ENCODE measurements around the gene FGF14. TPM values are rescaled to one million over a fixed set of nuclear protein-coding genes. Genes with fewer than 3 reads are reported as not detected.

Gene FGF14
- total RNA-seq, 1 donor from 2014 or later: 2.0 TPM

- TF ChIP-seq, protein P1, sequence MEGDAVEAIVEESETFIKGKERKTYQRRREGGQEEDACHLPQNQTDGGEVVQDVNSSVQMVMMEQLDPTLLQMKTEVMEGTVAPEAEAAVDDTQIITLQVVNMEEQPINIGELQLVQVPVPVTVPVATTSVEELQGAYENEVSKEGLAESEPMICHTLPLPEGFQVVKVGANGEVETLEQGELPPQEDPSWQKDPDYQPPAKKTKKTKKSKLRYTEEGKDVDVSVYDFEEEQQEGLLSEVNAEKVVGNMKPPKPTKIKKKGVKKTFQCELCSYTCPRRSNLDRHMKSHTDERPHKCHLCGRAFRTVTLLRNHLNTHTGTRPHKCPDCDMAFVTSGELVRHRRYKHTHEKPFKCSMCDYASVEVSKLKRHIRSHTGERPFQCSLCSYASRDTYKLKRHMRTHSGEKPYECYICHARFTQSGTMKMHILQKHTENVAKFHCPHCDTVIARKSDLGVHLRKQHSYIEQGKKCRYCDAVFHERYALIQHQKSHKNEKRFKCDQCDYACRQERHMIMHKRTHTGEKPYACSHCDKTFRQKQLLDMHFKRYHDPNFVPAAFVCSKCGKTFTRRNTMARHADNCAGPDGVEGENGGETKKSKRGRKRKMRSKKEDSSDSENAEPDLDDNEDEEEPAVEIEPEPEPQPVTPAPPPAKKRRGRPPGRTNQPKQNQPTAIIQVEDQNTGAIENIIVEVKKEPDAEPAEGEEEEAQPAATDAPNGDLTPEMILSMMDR (IDR thresholded peaks at IDR 0.05): no peak
- intact Hi-C loops (cut with DNase I): no loop called here
- Histone ChIP-seq H3K27ac (no peak overlapping the region), H3K4me3 (no peak overlapping the region), H3K4me1 (no peaks in the 10 kb centered on the region), H3K9me3 (no peaks in the 10 kb centered on the region), H3K36me3 (no peaks in the 10 kb centered on the region), H3K27me3 (no peaks in the 10 kb centered on the region)
- ATAC-seq (no peak), DNase-seq (no peak)
Observed at GRCh38 chr13:101707659-101708058, 694.2 kb downstream of the FGF14 start.

DNA sequence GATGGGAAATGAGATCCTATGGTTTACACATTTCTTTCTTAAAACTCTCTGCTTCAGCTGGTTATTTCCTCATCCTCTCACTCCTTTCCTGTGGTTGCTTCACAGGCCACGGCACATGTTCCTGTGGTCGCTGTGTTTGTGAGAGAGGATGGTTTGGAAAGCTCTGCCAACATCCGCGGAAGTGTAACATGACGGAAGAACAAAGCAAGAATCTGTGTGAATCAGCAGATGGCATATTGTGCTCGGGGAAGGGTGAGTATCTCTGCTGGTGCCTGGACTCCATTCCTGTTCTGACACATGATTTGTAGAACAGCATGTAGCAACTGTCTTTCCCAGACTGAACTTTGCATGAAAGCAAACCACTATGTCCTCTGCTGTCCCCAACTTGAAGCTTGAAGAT lies 695.2 kb downstream of the FGF14 start:
- Histone ChIP-seq H3K36me3 (no peaks in the 10 kb centered on the region), H3K4me3 (no peak overlapping the region), H3K9me3 (no peaks in the 10 kb centered on the region), H3K27me3 (no peaks in the 10 kb centered on the region), H3K27ac (no peak overlapping the region), H3K4me1 (no peaks in the 10 kb centered on the region)
- no peak for DNase-seq
- intact Hi-C loops (cut with DNase I): no loop called here
- TF ChIP-seq, protein P1 (IDR thresholded peaks at IDR 0.05): no peak
- ATAC-seq: peak; percentile 72

- Histone ChIP-seq H3K27ac (no peak overlapping the region), H3K9me3 (no peaks in the 10 kb centered on the region), H3K4me1 (no peaks in the 10 kb centered on the region), H3K27me3 (no peaks in the 10 kb centered on the region), H3K4me3 (no peak overlapping the region), H3K36me3 (no peaks in the 10 kb centered on the region)
- ATAC-seq: no peak
- no peak for DNase-seq
- TF ChIP-seq, protein P1 (IDR thresholded peaks at IDR 0.05): no peak
- intact Hi-C loops (cut with DNase I): no loop called here
Observed at GRCh38 chr13:101703838-101704237, 698.0 kb downstream of the FGF14 start.

- intact Hi-C loops (cut with DNase I): no loop called here
- no peak overlapping the region for H3K4me3 ChIP-seq
- H3K9me3 ChIP-seq: no peaks in the 10 kb centered on the region
- ATAC-seq (no peak), DNase-seq (no peak)
- H3K4me1 ChIP-seq: no peaks in the 10 kb centered on the region
- H3K36me3 ChIP-seq: no peaks in the 10 kb centered on the region
- no peak overlapping the region for H3K27ac ChIP-seq
- TF ChIP-seq, protein P1 (IDR thresholded peaks at IDR 0.05): no peak
- H3K27me3 ChIP-seq: no peaks in the 10 kb centered on the region
Observed at GRCh38 chr13:101703081-101703480, 698.8 kb downstream of the FGF14 start.

DNA sequence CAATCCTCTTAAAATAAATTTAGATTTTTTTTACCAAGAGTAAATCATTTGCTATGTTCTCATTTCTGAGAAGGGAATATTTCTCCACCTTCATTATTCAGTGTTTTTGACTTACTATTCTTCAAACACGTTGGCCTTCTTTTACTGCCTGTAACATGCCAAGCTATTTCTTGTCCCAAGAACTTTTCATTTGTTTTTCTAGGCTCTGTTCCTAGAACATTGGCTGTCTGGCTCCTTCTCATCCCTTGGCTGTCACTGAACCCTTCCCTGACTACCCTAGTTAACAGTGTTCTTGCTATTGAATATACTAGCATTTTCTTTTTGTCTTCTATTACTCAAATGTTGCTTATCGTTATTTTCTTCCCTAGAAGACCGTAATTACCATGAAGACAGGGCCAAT lies 701.2 kb downstream of the FGF14 start:
- no peak for DNase-seq
- intact Hi-C loops (cut with DNase I): no loop called here
- H3K27me3 ChIP-seq: no peaks in the 10 kb centered on the region
- H3K9me3 ChIP-seq: no peaks in the 10 kb centered on the region
- TF ChIP-seq, protein P1 (IDR thresholded peaks at IDR 0.05): no peak
- no peaks in the 10 kb centered on the region for H3K36me3 ChIP-seq
- no peaks in the 10 kb centered on the region for H3K4me1 ChIP-seq
- no peak for ATAC-seq
- H3K27ac ChIP-seq: no peak overlapping the region
- no peak overlapping the region for H3K4me3 ChIP-seq

DNA sequence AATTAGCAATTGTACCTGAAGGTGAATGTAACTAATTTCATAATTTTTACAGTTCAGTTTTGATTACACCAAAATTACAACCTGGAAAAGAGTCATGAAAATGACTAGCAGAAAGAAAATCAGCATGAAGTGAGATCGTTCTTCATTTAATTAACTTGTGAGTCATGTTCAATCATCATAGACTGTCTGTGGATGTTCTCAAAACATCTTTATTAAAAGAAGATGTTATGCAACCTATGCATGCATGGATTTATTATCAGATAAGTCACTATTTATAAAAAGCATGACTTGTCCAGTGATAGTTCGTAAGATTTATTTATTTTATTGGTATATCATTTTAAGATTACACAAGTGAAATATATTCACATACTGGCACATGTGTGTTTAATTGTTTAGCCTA lies 703.4 kb downstream of the FGF14 start:
- H3K36me3 ChIP-seq: no peaks in the 10 kb centered on the region
- no peak for DNase-seq
- H3K4me3 ChIP-seq: no peak overlapping the region
- H3K27ac ChIP-seq: no peak overlapping the region
- no peak for ATAC-seq
- H3K9me3 ChIP-seq: no peaks in the 10 kb centered on the region
- TF ChIP-seq, protein P1 (IDR thresholded peaks at IDR 0.05): no peak
- intact Hi-C loops (cut with DNase I): no loop called here
- no peaks in the 10 kb centered on the region for H3K27me3 ChIP-seq
- H3K4me1 ChIP-seq: no peaks in the 10 kb centered on the region
